ENCODE results near the gene CCNL1.

Gene CCNL1

GRCh38 chr3:157132936-157133335 is 27.0 kb downstream of the CCNL1 start:
- no peak overlapping the region for H3K4me3 ChIP-seq (ENCODE audit: low read depth, low read length)
- no peak for TF ChIP-seq CTCF (IDR thresholded peaks at IDR 0.05; ENCODE audit: control insufficient read depth, extremely low read depth, insufficient read depth)
- DNase-seq (ENCODE audit: low read depth) = no peak

DNA sequence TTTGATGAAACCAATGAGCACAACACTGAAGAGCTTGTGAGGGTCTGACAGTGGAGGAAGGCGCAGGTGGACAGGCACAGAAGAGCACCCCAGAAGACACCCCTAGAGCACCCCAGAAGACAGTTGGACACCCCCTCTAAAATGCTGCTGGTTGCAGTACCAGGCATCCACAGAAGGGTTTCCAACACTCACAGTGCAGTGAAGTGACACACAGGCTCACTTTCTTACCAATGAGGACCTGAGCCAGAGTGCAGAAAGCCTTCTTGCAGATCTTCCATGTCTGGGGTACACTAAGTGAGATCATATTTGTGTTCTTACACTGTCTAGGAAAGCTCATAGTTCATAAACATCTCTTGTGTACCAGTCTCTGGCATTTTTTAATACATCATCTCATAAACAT is 27.6 kb downstream of the CCNL1 start:
- no peak for DNase-seq (ENCODE audit: low read depth)
- H3K4me3 ChIP-seq (ENCODE audit: low read depth, low read length) = no peak overlapping the region
- TF ChIP-seq CTCF (IDR thresholded peaks at IDR 0.05; ENCODE audit: control insufficient read depth, extremely low read depth, insufficient read depth) = no peak

- no peak overlapping the region for H3K4me3 ChIP-seq (ENCODE audit: low read depth, low read length)
- DNase-seq (ENCODE audit: low read depth) = no peak
- TF ChIP-seq CTCF (IDR thresholded peaks at IDR 0.05; ENCODE audit: control insufficient read depth, extremely low read depth, insufficient read depth) = no peak
These were observed 28.1 kb downstream of the CCNL1 start for GRCh38 chr3:157131861-157132260.

DNA sequence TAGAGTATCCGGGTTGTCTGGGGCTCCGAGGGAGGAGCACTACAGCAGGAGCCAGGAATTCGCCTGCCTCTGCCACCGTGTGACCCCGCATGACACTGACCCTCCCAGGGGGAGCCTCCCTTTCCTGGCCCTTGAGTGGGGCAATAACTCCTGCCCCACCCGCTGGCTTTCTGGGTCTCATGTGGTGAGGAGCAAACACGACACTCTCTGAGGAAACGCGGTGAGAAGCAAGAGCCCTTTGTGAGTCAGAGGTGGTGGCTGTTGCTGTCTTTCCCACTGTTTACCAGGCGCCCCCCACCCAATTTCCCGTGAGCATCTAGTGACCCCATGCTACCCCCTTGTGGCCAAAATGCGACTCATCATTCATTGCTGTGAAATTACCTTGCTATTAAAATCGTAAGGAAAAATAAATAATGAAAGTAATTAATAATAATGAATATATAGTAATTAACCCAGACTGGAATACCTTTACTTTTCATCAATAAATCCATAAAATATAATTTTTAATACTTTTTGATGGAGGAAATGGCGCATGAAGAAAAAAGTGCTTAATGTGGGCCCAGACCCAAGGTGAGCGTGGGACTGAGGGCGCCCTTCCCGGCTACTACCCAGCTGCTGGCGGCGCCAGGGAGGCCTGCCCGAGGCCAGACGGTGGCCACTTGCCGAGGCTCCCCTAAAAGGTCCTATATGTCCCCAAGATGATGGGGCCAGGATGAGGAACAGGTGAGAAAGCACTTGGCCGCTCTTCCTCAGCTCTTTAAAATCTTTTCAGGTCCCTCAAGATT is 29.3 kb downstream of the CCNL1 start:
- peak; percentile 61 for TF ChIP-seq CTCF (IDR thresholded peaks at IDR 0.05; ENCODE audit: control insufficient read depth, extremely low read depth, insufficient read depth)
- H3K4me3 ChIP-seq (ENCODE audit: low read depth, low read length) = no peak overlapping the region
- DNase-seq (ENCODE audit: low read depth) = no peak

DNA sequence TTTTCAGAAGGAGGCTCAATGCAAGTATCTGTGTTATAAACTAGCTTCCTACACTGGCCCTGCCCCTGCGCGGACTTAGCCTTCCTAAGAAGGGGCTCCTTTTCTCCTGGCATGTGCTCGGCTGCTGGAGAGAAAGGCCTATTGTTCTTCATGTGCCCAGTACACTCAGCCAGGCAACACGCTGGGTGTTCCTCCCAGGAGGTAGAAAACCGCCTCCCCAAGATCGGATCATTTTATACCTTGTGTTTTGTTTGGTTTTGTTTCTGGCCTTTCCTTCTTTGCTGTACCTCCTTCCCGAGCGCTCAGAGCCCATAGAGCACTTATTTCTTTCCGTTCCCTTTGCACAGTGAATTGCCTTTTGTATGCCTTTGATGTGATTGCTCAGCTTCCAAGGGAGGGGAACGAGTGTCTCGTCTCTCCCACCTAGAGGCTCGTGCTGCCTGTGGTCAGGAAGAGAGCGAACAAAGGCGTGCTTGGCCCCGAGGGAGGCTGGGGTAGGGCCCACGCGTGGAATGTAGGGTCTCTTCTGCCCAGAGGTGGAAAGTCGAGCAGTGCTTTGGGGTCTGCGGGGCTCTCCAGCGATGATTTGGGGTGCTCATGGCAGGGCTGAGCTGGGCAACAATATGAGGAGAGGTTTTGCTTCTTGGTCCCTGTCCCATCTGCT is 30.0 kb downstream of the CCNL1 start:
- TF ChIP-seq CTCF (IDR thresholded peaks at IDR 0.05; ENCODE audit: control insufficient read depth, extremely low read depth, insufficient read depth) = no peak
- no peak overlapping the region for H3K4me3 ChIP-seq (ENCODE audit: low read depth, low read length)
- DNase-seq (ENCODE audit: low read depth) = no peak

GRCh38 chr3:157128771-157129681 is 30.9 kb downstream of the CCNL1 start:
- TF ChIP-seq CTCF (IDR thresholded peaks at IDR 0.05; ENCODE audit: control insufficient read depth, extremely low read depth, insufficient read depth) = no peak
- no peak overlapping the region for H3K4me3 ChIP-seq (ENCODE audit: low read depth, low read length)
- DNase-seq (ENCODE audit: low read depth) = no peak
